ENCODE measurements around the gene CFAP251.

The CFAP251 gene

DNA sequence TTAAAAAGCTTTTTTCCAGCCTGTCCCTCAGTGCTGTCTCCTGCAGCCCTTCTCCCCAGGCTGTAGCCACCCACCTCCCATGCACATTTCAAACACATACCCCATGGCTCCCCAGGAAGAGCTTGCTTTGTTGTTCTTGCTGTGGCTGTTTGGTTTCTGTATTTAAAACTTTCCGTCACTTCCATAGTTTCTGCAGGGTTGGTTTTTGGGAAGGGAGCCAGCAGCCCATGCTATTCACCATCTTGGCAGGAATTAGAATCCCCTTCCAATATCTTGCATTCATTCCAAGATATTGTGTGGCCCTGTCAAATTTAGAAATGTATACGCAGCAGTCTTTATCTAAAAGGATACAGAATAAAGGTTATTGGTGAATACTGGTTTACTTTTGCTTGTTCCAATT is 29.6 kb downstream of the CFAP251 start:
- DNase-seq, result no peak

DNA sequence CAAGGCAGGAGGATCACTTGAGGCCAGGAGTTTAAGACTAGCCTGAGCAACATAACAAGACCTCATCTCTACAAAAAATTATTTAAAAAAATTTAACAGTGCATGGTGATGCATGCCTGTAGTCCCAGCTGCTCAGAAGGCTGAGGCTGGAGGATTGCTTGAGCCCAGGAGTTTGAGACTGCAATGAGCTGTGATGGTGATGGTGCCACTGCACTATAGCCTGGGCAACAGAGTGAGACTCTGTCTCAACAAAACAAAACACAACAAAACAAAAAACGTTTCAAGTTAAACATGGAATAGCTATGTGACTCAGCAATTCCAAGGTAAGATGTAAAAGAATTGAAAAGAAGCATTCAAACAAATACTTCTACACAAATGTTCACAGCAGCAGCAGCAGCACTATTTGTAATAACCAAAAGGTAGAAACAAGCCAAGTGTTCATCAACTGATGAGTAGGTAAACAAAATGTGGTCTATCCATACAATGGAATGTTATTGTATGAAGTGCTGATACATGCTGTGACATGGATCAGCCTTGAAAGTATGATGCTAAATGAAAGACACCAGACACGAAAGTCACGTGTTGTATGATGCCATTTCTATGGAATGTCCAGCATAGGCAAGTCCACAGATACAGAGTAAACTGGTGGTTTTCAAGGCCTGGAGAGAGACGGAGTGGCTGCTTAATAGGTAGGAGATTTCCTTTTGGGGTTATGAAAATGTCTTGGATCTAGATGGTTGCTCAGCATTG is 31.4 kb downstream of the CFAP251 start:
- DNase-seq, result no peak

DNA sequence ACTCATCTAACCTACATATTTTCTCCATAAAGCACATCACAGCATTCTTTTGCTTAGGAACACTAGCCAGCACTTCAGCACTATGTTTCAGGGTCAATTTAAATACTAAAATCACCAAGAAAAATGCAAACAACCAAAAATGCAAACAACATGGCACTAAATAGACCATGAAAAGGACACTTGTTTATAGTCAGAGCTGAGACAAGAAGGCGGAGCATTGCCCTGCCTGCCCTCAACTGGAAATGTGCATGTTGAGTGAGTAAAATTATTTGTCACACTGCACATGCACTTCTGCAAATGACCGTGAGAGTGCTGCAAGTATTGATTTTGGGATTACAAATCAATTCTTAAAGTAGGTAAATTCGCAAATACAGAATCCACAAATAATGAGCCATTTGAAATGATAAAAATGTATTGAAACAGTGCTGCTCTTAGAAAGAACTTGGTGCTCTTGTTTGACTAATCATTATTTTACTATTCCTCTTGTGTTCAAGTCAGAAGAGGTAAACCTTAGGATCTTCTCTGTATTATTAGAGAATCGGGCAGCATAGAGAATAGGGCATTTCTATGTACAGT is 34.8 kb downstream of the CFAP251 start:
- no peak for DNase-seq

DNA sequence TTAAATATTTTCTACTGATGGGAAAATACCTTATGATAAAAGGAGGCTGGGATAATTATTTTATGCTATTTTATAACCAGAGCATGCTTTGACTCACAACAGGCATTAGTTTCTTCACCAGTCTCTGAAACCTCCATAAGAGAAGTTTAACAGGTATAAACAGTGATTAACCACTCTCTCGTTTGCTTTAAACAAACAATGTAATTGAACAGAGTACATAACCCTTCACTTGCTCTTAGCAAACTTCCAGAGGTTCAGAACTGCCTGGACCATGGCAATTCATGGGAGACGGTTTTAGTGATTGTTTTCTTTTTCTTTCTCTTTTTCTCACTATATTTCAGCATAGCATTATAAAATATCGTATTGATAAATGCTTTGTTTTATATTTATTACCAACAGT is 35.3 kb downstream of the CFAP251 start:
- DNase-seq, result no peak

DNA sequence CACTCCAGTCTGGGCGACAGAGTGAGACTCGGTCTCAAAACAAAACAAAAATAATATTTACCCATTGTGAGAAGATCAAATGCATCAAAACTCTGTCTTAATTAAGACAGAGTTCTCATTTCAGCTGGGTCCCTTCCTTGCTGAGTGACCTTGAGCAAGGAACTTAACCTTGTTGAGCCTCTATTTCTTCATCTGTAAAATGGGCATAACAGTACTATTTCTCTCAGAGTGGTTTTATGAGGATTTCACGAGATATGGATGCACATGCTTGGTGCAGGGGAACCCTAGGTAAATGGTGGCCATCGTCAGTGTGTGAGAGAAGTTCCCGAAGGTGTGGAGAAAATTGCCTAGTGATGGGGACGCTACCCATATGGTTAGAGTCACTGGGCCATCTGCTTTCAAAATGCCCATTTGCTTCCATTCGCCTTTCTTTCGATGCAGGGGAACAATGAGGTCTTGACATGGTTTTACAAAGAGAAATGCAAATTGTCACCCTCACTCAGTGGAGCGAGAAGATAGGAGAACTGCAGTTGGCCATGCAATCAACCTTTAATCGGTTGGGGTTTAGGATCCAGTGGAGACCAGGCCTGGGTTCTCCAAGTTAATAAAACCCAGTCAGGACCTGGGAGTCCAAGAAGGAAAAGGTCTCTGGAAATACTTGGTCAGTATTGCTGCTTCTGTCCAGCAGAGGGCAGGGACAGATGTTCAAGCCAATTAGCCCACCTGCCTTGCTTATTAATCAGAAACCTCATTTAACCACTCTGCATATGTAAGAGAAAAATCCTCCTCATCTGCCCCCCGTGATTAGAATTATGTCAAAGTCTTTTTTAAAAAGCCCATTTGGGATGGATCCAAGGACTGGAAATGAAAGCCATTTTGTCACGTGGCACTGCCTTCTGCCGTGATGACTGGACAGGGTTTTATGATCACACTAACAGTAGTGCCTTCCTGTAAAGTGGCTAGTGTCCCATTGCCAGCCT is 37.2 kb downstream of the CFAP251 start:
- DNase-seq, result no peak

DNA sequence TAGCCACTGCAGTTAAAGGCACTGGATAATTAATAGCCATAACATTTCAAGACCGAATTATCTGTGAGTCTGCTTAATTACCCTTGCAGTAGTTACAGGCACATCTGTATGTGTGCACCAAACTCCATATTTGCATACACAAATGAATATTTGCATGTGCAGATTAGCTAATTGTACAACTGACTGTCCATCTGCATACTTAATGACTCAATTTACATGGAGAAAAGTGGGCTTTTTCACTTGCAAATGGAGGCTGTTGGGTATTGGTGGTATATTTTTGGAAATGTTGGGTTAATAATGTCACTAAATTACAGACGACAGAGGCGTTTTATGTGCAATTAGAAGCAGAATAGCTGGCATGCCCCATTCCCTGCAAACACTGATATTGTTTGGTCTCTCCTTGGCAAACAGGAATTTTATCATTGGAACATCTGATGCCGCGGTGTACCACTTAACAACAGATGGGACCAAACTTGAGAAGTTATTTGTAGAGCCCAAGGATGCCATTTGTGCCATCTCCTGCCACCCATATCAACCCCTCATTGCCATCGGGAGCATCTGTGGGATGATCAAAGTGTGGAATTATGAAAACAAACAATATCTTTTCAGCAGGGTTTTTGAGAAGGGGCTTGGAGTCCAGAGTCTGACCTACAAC is 39.6 kb downstream of the CFAP251 start:
- DNase-seq, result peak; percentile 24

DNA sequence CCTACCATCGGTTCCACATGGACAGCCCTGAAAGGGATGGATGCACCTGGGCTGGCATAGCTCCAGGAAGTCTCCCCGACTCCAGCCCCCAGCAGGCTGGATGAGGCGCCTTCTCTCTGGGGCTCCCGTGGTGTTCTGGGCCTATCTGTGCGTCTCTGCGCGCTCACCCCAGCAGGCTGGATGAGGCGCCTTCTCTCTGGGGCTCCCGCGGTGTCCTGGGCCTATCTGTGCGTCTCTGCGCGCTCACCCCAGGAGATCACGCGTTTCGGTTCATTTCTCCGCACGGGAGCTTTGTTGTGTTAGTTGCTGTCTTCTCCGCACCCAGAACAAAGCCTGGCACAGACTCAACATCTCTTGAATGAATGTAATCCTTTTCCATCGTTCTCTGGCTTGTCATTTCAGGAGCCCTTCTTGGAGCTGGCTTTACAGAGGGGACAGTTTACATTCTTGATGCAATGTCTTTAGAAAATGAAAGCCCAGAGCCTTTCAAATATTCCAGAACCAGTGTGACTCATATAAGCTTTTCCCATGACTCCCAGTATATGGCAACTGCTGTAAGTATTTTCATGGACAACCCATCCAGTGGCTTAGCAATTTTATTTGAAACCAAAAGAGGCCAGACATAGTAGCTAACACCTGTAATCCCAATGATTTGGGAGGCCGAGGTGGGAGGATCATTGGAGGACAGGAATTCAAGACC is 40.3 kb downstream of the CFAP251 start:
- DNase-seq, result peak; percentile 51

DNA sequence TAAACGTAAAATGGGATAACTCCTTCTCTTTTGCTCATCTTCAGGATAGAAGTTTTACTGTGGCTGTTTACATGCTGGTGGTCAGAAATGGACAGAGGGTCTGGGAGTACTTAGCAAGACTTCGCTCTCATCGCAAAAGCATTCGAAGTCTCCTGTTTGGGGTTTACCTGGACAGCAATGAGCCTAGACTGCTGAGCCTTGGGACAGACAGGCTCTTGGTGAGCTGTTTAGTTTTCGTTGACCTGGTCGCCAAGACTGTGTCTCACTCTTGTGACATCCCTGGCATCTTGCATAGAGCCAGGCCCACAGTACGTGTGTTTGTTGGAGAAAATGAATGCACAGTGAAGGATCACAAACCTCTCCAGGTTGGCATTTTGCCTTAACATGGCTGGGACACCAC is 42.1 kb downstream of the CFAP251 start:
- no peak for DNase-seq

DNA sequence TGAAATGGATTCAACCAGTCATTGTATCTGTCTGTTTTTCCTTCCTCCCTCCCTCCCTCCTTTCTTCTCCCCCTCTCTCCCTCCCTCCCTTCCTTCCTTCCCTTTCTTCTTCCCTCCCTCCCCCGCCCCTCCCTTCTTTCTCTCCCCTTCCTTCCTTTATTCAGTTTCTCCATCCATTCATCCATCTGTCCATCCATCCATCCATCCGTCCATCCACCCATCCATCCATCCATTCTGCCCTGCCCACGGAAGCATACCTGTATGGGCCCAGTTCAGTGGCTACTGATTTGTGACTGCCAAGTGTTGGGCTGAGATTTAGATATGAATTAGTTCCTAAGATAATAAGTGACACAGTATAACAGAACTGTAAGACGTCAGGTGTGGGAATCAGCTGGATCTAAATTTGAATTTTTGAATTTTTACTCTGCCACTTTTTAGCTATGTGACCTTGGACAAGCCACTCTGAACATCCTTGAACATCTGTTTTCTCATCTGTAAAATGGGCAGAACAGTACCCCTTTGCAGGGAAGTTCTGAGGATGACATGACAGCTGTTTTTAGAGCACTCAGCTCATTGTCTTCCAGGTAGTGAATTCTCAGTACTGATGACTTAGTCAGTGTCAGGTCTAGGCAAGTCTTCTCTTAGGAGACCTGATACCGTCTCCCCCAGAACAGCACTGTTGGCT is 42.9 kb downstream of the CFAP251 start:
- no peak for DNase-seq

DNA sequence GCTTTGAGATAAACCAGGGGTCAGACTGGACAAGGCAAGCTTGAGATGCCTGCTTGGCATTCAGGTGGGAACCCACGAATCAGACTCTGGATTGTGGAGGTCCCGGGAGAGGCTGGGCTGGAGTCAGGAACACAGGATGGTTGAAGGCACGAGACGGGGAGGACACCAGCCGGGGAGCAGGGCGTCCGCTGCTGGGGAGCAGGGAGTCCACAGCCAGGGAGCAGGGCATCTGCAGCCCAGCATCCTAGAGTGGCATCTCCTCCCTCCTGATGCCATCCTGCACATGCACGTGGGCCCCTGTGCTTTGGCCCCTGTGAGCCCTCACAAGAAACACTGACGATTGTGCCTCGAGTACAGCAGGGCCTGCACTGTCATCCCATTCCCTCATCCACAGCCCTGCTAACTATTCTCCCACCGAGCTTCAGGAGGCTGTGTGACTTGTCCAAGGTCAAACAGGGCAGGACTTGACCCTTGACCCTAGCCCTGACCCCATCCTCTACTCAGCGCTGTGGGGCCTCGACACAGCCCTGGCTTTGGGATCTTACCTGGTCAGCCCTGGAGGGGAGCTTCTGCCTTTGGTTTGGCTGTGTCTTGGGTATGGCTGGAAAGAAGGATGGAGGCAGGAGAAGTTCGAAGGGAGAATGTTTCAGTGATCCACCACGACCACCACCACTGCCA is 45.1 kb downstream of the CFAP251 start:
- no peak for DNase-seq

DNA sequence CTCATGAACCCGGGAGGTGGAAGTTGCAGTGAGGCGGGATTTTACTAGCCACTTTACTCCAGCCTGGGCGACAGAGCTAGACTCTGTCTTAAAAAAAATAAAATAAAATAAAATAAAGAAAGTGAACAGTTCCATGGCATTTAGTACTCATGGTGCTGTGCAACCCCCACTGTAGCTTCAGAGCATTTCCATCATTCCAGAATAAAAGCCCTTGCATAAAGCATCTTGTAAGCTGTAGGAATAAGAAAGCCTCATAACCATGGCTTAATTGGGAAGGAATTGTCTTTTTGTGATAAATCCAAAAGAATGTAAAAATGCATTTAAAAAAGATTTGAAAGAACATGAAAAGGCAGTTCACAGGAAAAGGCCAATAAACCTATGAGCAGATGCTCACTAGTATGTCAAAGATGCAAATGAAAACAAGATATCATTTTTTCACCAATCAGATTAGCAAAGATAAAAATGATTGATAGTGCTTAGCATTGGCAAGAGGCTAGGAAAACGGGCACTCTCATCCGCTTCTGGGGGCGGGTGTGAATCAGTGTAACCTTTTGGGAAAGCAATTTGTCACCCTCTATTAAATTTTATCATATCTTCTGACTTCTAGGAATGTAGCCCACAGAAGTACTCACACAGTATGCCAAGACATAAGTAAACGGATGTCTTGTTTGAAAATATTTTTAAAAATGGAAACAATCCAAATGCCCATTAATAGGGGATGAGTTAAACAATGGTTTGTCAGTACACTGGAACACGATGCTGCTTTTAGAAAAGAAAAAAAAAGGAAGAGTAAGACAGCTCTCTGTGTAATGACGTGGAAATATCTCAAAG is 46.6 kb downstream of the CFAP251 start:
- DNase-seq, result peak; percentile 33

DNA sequence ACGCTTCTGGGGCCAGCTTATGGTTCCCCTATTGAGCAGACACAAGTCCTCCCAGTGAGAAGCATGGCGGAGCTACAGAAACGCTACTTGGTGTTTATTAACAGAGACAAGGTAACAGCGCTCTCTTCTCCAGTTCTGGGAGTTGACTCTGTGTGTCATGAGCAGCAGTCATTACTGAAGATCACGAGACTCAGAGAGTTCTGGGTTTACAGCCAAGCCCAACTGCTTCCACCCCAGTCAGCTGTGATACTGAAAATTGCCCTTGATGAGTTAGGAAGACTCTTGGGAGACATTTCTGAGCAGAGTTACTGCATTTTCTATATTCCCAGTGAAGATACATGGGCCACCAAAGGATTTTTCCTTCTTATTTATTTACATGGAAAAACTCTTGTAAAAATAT is 48.6 kb downstream of the CFAP251 start:
- no peak for DNase-seq

DNA sequence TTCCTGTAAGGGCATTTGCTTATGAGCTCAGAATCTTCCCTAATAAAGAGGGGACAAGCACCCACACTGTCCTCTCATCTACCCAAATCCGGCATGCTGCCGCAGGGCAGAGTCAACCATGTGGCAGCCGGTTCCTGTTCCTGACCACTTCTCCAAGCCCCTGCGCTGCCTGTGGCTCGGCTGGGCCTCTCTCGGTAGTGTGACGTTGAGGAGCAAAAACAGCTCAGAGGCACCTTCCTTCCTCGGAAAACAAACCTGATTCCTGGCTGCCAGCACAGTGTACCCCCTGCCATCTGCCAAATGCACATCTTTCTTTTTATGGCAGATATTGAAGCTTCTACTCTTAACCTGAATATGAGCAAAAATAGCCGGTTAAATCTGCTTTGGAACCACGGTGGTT is 50.5 kb downstream of the CFAP251 start:
- no peak for DNase-seq

DNA sequence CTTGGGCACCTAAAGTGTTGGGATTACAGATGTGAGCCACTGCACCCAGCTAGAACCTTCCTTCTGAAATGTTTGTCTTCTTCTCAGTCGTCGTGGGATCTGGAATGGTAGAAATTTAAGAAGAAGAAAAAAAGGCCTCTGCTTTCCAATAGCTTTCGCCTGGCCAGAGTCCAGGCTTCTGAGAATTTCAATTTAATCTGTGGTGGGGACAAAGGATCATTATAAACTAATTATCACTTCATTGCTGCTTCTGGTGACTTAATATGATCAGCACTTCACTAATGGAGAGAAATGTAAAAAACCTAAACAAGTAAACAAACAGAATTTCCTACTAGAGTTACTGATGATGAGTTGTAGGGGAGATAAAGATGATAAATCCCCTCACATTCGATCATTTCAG is 51.3 kb downstream of the CFAP251 start:
- no peak for DNase-seq

DNA sequence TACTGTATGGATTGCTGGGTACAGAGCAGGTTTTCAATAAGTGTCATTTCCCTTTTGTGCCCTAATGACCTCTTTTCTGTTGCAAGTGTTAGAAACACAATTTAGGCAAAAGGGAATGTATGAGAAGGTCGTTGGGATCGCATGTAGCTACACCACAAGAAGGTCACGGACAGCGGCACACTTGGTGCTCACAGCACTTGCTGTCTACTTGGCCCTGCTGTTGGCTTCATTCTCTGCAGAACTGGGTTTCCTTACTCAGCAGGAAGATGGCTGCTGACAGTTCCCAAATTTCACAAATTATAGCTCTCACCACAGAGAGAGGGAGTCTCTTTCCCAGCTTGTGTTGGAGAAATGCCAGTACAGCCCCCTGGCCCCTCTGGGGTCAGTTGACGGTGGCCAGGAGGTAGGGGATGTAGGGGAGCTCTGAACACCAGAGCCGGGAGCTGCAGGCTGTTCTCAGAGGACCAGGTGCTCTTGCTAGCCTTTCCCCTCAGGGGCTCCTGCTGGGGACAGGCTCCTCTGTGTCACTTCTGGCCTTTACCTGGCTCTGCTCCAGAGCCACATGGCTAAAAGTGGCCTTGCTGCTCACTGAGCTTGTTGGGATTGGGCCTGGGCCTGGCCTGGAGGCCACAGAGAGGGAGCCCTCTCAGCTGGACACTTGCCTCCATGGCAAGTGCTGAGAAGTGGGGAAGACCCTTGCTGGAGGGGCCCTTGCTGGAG is 52.3 kb downstream of the CFAP251 start:
- DNase-seq, result no peak

DNA sequence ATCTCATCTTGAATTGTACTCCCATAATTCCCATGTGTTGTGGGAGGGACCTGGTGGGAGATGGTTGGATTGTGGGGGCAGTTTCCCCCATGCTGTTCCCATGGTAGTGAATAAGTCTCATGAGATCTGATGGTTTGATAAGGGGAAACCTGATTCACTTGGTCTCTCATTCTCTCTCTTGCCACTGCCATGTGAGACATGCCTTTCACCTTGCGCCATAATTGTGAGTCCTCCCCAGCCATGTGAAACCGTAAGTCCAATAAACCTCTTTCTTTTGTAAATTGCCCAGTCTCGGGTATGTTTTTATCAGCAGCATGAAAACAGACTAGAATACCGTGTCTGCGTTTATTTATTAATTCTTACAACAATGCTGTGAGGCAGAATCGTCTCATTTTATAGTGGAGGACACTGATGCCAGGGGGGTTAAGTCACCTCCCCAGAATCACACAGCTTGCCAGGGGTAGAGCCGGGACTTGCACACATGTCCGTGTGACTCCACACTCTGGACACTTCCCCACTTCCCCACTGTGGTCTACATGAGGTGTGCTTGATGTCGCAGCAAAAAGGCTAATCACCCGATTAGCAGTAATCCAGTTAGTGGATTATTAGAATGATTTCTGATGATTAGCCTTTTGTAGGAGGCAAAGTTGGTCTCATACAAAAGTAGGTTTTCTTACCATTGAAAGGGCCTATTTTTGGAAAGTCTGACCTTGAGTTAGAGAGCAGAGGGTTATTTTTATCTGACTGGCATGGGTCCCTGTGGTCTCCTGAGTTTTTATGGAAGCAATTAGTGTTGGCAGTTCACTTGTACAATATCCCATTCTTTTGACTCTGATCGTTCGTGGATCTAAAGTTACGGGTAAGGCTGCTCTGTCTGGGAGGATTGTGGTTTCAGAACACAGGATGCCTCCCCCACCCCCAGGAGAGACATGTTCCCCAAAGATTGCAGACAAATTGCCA is 55.9 kb downstream of the CFAP251 start:
- no peak for DNase-seq

DNA sequence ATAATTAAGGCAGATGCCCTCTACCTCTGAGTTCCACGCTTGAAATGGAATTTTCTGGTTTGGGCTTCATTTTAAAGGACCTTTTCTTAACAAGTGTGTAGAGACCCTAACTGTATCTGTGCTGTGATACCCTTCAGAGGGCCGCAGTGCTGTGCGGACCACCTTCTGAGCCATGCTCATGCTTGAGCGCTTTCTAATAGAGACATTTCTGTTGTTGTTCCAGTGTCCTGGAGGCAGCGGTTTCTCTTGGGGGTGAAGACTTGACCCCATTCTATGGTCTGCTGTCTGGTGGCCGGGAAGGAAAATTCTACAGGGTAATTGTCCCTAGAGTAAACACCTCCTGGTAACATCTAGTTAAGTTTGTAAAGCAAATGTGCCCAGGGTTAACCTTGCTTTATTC is 56.6 kb downstream of the CFAP251 start:
- no peak for DNase-seq

DNA sequence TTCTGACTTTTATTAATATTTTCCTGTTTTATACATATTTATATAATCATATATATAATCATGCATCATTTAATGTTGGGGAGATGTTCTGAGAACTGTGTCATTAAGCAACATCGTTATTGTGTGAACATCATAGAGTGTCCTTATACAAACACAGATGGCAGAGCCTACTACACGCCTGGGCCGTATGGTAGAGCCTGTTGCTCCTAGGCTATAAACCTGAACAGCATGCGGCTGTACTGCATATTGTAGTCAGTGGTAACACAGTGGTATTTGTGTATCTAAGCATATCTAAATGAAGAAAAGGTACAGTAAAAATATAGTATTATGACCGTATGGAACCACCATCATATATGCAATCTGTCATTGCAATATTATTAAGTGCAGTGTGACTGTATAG is 58.6 kb downstream of the CFAP251 start:
- DNase-seq, result no peak

All from DMS79 treated with DMSO at 0.1 percent for 48 hours (cell line).